VCaP (cell line): ENCODE data around the gene POC1A.

Source experiments
- H3K27ac ChIP-seq: fragments of 450-650 bp; 2 replicates; pipeline ENCODE4 v1.5.1; 2017
- TF ChIP-seq, protein P1 (sequence below): fragments of 450-650 bp; conservative IDR thresholded peaks from 2 replicates; pipeline ENCODE4 v1.5.1; 2017; ENCODE audit warnings: mild to moderate bottlenecking, moderate library complexity

Gene POC1A

DNA sequence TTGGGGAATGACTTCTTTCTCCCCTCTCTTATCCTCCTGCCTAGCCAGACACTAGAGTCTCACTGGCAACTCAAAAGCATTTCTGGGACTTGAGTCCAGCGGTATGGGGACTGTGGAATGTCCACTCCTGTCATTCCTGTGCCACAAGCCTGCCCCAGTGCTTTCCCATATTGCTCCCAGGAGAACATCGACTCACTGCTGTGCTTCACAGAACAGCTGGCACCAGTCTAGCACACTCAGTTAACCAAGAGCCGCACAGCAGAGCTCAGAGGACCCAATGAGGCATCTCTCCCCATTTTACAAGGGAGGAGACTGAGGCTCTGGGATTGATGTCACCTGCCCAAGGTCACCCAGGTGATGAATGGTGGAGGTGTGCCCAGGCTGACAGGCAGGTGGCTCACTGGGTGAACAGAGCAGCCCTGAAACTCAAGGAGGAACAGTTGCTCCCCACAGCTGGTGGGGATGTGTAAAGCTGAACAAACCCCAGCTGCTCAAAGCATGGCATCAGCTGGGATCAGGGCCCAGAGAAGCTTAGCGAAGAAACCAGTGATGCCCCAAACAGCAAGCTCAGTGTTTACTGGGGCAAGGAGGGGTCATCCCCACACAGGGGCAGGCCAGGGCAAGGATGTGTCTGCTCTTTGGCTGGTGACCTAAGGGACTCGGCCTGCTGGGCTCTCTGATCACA is 62.5 kb downstream of the POC1A start:
- TF ChIP-seq, protein P1, sequence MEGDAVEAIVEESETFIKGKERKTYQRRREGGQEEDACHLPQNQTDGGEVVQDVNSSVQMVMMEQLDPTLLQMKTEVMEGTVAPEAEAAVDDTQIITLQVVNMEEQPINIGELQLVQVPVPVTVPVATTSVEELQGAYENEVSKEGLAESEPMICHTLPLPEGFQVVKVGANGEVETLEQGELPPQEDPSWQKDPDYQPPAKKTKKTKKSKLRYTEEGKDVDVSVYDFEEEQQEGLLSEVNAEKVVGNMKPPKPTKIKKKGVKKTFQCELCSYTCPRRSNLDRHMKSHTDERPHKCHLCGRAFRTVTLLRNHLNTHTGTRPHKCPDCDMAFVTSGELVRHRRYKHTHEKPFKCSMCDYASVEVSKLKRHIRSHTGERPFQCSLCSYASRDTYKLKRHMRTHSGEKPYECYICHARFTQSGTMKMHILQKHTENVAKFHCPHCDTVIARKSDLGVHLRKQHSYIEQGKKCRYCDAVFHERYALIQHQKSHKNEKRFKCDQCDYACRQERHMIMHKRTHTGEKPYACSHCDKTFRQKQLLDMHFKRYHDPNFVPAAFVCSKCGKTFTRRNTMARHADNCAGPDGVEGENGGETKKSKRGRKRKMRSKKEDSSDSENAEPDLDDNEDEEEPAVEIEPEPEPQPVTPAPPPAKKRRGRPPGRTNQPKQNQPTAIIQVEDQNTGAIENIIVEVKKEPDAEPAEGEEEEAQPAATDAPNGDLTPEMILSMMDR = no peak
- H3K27ac ChIP-seq = no peak overlapping the region

- TF ChIP-seq, protein P1 = no peak
- H3K27ac ChIP-seq = no peak overlapping the region
Measured at GRCh38 chr3:52090933-52091468, 63.2 kb downstream of the POC1A start.

DNA sequence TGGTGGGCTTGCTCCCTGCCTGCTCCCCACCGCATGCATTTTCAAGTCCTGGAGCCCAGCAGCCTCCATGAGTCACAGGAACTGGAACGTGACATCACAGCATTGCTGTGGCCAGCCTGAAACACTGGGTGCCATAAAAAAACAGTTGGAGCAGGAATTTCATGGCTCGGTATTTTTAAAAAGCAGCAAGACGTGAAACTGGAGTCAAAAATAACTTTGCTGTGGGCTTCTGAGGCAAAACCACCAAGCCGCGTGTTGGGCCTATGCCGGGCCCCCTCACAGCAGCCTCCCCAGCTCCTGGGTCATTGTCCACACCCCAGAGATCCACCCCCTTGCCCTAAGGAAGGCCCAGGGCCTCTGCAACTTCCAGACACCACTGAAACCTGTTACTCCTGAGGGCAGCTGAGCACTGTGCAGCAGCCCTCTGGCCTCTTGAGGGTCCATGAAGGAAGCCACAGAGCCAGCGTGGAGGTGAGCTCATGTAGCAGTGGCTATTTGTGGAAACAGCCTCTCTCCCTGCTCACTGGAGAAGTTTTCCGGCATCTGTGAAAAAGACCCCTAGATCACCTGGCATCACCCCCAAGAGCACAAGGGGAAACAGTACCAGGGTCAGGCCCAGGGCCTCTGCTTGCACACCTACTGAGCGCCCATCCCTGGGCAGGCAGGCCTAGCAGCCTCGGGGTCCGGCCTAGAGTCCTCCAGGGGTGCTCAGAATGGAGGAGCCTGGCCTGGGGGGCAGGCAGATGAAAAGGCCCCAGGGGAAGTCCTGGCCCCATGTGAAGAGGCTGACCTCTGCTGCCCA is 63.9 kb downstream of the POC1A start:
- no peak overlapping the region for H3K27ac ChIP-seq
- TF ChIP-seq, protein P1 = no peak

DNA sequence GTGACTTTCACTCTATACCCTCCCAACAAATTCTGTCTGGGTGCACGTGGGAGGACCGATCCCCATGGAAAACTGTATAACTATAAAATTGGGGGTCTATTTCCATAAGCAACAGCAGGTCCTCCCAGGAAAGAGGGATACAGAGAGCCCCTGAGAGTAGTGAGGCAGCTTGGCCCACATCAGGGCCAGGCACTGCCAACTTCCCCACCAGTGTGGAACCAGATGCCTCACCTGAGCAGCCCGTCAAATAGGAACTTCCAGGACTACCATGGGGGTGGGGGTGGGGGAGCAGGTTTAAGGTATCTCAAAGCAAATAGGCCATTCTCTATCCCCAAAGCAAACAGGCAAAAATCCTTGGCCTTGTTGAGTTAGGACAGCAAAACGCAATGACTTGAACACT is 64.5 kb downstream of the POC1A start:
- H3K27ac ChIP-seq = no peak overlapping the region
- TF ChIP-seq, protein P1 = no peak

GRCh38 chr3:52088445-52089367 is 65.5 kb downstream of the POC1A start:
- TF ChIP-seq, protein P1 = no peak
- H3K27ac ChIP-seq = no peak overlapping the region

DNA sequence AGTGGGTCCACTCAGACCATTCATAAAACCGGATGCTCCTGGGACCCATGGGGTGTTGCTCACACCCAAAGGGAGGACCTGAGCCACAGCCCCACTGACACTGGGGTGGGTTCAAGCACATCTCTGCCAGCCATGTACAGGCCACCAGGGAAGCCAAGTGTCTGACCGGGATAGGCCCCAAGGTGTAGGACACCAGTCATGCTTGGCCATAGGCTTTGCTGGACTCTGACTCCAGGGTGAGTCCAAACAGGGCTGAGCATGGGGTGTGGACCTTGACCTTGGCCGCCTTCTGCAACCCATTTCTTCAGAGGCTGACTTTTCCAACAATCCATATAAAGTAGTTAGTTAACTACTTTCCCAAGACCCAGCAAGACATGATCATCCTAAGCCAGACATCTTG is 66.5 kb downstream of the POC1A start:
- H3K27ac ChIP-seq = no peak overlapping the region
- TF ChIP-seq, protein P1 = no peak
